HG02642 (cell line): Measurements from ENCODE around the gene HBZ.
"Not testable (repeated sequence)": the region's sequence is repeated elsewhere in the genome, so short reads cannot be mapped to it uniquely, and the experiment has no call there.

Source experiments
- ATAC-seq: cut with Tn5 transposase; IDR thresholded peaks from one replicate; pipeline ENCODE4 v1.9.1; 2021; ENCODE audit warnings: mild to moderate bottlenecking; ENCODE audit not compliant: unreplicated experiment, poor library complexity

The HBZ gene

DNA sequence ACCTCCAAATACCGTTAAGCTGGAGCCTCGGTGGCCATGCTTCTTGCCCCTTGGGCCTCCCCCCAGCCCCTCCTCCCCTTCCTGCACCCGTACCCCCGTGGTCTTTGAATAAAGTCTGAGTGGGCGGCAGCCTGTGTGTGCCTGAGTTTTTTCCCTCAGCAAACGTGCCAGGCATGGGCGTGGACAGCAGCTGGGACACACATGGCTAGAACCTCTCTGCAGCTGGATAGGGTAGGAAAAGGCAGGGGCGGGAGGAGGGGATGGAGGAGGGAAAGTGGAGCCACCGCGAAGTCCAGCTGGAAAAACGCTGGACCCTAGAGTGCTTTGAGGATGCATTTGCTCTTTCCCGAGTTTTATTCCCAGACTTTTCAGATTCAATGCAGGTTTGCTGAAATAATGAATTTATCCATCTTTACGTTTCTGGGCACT, 25.0 kb downstream of the HBZ start:
- no peak for ATAC-seq

DNA sequence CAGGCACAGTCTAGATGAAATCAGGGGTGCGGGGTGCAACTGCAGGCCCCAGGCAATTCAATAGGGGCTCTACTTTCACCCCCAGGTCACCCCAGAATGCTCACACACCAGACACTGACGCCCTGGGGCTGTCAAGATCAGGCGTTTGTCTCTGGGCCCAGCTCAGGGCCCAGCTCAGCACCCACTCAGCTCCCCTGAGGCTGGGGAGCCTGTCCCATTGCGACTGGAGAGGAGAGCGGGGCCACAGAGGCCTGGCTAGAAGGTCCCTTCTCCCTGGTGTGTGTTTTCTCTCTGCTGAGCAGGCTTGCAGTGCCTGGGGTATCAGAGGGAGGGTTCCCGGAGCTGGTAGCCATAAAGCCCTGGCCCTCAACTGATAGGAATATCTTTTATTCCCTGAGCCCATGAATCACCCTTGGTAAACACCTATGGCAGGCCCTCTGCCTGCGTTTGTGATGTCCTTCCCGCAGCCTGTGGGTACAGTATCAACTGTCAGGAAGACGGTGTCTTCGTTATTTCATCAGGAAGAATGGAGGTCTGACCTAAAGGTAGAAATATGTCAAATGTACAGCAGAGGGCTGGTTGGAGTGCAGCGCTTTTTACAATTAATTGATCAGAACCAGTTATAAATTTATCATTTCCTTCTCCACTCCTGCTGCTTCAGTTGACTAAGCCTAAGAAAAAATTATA, 25.7 kb downstream of the HBZ start:
- ATAC-seq: no peak

DNA sequence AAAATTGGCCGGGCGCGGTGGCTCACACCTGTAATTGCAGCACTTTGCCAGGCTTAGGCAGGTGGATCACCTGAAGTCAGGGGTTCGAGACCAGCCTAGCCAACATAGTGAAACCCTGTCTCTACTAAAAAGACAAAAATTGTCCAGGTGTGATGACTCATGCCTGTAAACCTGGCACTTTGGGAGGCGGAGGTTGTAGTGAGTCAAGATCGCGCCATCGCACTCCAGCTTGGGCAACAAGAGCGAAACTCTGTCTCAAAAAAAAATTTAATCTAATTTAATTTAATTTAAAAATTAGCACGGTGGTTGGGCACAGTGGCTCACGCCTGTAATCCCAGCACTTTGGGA, 26.2 kb downstream of the HBZ start:
- no peak for ATAC-seq

DNA sequence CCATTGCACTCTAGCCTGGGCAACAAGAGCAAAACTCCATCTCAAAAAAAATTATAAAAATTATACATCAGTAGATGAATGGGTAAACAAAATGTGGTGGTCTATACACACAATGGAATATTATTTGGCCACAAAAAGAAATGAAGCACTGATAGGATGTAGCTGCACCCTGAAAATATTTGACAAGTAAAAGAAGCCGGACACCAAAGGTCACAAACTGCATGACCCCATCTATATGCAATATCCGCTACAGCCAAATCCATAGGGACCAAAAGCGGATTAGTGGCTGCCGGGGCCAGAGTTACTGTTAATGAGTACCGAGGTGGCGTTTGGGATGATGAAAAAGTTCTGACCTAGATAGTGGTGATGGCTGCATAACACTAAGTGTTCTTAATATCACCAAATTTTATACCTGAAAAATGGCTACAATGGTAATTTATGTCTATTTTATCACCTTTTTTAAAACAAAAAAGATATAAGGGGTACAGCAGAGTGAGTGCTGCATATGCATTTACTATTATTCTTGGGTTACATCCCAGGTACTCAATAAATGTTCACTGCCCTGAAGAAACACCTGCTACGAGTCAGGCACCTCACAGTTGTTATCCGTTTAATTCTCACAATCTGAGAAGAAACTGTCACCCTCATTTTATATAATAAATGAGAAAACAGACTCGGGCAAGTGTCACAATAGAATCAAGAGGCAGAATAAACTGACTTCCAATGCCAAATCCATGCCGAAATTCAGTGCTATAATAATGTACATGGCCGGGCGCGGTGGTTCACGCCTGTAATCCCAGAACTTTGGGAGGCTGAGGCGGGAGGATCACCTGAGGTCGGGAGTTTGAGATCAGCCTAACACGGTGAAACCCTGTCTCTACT, 27.0 kb downstream of the HBZ start:
- no peak for ATAC-seq

DNA sequence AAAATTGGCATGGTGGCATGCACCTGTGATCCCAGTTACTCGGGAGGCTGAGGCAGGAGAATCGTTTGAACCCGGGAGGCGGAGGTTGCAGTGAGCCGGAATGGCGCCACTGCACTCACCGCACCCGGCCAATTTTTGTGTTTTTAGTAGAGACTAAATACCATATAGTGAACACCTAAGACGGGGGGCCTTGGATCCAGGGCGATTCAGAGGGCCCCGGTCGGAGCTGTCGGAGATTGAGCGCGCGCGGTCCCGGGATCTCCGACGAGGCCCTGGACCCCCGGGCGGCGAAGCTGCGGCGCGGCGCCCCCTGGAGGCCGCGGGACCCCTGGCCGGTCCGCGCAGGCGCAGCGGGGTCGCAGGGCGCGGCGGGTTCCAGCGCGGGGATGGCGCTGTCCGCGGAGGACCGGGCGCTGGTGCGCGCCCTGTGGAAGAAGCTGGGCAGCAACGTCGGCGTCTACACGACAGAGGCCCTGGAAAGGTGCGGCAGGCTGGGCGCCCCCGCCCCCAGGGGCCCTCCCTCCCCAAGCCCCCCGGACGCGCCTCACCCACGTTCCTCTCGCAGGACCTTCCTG, 27.7 kb downstream of the HBZ start, which contains the start of gene HBQ1:
Gene HBQ1 (plus strand): TSS at position 359 of the 575 bp plus-strand sequence. CDS start 28 bp downstream, at position 387.
- ATAC-seq: no peak

DNA sequence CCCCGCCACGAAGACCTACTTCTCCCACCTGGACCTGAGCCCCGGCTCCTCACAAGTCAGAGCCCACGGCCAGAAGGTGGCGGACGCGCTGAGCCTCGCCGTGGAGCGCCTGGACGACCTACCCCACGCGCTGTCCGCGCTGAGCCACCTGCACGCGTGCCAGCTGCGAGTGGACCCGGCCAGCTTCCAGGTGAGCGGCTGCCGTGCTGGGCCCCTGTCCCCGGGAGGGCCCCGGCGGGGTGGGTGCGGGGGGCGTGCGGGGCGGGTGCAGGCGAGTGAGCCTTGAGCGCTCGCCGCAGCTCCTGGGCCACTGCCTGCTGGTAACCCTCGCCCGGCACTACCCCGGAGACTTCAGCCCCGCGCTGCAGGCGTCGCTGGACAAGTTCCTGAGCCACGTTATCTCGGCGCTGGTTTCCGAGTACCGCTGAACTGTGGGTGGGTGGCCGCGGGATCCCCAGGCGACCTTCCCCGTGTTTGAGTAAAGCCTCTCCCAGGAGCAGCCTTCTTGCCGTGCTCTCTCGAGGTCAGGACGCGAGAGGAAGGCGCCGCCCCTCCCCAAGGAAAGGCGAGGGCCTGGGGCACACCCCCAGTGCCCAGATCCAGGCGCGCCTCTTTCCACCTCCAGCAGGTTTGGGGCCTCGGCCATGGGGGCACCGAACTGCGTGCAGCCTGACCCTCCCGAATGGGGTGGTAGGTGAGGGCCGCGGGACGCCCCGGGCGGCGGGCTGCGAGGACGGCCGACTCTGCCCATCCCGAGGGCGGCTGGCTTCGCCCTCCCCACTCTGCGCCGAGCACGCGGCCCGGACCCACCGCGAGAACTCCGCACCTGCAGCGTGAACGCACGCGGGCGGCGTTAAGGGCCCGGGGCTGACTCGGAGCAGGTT, 28.5 kb downstream of the HBZ start:
- ATAC-seq: peak; percentile 54

DNA sequence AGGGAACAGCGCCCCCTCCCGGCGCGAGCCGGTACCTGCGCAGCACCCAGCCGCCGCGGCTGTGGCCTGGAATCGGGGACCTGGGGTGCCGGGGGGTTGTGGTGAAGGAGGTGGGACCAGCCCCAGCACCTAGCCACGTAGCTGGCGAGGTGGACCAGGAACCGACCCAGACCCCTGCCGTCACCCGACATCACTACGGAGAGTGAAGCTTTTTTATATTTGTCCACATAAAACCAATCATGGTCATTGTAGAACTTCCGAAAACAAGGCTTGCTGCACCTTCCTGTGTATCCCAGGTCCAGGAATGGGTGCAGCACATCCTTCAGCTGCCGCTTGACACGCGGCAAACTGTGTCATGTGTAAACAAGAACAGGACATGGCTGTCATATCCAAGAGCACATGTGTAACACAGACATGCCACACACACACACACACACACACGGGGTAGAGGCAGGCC, 29.1 kb downstream of the HBZ start:
- ATAC-seq: no peak

DNA sequence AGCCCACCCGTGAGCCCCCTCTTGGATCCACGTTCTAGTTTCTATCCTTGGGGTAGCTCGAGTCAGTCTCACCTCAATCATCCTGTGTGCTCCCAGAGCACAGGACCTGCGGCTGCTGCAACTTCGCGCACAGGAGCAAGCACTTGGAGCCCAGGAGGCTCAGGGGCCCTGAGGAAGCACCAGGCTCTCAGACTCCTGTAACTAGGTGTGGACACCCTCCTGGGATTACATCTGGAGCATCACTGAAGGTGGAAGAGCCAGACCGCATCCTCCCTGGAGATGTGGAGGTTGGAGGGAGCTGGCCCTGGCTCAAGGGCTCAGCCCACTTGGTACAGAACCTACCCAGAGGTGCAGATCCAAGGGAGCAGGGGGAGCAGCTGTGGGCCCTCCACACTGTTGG, 30.6 kb downstream of the HBZ start:
- no peak for ATAC-seq

DNA sequence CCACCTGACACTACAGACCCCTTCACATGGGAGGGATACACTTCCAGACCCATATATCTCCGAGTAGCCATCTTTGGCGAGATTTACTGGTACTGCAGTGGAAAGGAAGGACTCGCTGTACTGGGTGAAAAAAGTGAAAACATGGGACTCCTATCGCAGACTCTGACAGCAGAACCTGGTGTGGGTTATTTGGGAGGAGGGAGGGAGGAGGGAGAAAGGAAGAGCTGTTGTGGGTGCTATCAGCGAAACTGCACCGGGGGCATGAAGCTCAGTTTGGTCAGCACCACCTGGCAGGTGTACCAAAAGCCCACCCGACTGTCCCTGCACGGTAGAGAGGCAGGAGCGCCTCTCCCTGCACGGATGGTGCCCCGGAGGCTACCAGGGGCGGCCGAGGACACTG, 32.8 kb downstream of the HBZ start:
- no peak for ATAC-seq

DNA sequence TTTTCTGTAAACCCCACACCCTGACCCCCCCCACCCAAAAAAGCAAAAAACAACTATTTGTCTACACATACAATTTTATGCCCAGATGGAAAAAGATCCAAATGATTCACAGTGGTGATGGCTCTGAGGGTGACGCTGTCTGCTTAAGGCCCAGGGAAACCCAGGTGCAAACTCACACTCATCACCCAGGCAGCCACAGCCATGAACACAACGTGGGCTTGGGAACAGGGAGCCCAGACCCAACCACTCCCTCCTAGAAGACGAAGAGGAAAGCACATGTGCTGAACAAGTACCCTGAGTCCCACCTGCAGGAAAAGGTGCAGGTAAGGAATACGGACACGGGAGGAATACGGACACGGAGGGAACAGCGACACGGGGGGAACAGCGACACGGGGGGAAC, 33.2 kb downstream of the HBZ start:
- no peak for ATAC-seq

DNA sequence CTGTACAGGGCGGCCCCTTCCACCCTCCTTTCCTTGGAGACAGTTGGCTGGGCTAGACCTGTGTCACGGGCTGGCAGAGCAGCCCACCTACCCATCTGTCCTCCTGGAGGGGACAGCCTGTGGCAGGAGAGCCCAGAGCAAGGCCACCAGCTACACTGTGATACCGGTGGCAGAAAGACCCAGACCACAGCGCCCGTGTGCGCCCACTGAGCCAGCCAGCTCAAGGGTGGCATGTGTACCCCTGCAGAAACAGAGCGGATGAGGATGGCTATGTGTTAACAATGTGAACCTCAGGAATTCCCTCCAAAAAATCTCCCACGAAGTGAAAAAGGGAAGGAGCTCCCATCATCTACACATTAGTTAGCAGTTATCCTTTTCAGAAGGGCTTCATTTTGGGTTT, 34.9 kb downstream of the HBZ start:
- no peak for ATAC-seq

DNA sequence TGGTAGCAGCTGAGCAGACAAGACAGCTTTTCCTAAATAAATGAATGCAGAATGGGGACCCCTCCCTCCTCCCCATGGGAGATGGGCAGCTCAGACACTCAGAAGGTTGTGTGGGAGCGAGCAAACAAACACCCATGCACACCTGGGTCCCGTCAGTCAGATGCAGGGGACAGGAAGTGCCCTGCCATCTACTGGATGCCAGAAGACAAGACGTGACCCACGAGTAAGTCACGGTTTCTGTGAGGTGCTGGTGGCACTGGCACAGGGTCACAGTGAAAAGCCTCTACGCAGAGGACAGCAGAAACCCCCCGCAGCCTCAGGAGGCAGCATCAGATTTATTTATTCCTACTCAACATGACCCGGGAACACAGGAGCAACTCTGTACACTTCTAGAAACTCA, 36.2 kb downstream of the HBZ start:
- ATAC-seq: no peak

DNA sequence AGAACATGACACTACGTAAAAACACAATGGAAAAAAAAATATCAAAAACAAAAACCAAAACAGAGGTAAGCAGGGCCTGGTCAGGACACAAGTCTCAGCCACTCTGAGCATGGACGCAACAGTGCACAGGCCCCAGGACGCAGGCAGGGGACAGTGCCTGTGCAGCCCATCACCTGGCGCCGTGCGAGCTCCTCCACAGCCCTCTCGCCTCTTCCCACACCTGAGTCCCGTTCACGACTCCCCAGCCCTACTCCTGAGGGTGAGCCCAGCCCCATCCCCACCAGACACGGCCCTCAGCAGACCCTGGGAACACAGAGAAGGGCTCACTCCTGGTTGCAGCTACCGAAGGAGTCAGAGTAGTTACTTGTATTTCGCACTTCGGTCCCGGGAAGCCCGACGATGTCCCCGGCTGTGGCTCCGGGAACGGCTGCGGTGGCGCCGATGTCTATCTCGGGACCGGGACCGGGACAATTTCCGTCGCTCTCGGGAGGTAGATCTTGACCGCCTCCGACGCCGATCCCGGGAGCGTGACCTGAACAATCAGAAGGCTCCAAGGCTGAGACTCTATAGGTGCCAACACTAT, 37.3 kb downstream of the HBZ start:
- ATAC-seq: no peak

DNA sequence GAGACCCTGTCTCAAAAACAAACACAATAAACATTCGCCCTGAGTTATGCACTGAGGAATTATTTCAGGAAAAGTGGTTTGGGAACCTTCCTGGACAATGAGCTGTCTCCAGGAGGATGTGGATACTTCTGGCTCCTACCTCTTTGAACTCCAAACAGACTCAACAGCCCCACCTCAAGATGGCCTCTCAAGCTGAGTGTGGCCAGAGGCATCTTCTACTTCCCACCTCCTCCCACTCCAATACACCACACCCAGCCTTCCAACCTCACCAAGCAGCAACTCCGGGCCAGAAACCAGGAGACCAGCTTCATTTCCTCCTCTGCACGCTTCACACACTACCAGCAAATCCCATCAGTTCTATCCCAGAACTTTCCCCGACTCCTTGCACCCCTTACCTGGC, 39.4 kb downstream of the HBZ start:
- no peak for ATAC-seq

DNA sequence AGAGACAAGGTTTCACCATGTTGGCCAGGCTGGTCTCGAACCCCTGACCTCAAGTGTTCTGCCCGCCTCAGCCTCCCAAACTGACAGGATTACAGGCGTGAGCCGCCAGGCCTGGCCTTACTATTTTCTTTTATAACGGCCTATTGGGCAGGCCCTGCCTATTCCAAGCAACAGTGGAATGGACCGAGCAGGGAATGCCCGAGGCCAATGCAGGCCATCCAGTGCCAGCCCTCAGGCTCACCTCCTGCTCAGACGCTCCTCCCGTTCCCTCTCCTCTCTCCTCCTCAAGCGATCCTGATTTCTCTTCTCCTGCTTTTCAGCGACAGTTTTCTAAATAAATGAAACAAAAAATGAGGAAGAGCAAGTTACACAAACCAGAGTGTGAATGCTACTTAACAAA, 40.2 kb downstream of the HBZ start:
- no peak for ATAC-seq

DNA sequence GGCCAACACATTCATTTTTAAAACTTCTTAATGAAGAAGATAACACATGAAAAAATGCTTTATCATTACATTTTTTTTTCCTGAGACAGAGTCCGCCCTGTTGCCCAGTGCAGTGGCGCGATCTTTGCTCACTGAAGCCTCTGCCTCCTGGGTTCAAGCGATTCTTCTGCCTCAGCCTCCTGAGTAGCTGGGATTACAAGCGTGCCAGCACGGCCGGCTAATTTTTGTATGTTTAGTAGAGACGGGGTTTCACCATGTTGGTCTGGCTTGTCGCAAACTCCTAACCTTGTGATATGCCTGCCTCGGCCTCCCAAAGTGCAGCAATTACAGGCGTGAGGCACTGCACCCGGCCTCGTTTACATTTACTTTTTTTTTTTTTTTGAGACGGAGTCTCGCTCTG, 41.0 kb downstream of the HBZ start:
- ATAC-seq: no peak

DNA sequence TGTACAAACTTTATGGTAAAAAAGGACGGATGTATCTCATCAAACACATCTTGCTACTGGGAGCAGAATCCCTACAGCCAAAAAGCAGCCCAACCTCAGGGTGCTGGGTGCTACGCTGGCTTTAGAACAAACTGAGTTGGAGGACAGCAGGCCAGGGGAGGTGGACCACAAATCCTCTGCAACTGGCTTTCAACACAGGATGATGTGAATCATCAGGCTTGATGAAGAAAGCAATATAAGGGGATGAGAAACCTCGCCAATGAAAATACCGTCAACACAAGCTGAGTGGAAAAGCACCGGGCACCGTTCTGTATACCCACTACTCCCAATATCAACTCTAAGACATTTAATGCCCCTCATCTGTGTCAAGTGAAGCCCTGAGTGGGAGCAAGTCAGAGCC, 42.1 kb downstream of the HBZ start:
- no peak for ATAC-seq

DNA sequence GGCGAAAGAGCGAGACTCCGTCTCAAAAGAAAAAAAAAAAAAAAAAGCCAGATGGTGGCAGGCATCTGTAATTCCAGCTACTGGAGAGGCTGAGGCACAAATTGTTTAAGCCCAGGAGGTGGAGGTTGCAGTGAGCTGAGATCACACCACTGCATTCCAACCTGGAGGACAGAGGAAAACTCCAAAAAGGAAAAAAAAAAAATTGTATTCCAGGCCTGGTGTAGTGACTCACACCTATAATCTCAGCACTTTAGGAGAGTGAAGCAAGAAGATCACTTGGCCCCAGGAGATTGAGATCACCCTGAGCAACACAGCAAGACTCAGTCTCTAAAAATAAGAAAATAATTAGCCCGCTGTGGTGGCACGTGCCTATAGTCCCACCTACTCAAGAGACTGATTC, 47.9 kb downstream of the HBZ start:
- no peak for ATAC-seq

DNA sequence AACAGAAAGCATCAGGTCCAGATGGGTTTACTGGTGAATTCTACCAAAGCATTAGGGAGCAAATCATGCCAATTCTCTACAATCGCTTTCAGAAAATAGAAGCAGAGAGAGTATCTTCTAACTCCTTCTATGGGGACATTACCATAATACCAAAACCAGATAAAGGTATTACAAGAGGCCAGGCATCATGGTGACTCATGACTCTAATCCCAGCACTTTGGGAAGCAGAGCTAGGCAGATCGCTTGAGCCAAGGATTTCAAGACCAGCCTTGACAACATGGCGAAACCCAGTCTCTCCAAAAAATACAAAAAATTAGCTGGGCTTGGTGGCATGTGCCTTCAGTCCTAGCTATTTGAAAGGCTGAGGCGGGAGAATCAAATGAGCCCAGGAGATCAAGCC, 50.8 kb downstream of the HBZ start:
- no peak for ATAC-seq

DNA sequence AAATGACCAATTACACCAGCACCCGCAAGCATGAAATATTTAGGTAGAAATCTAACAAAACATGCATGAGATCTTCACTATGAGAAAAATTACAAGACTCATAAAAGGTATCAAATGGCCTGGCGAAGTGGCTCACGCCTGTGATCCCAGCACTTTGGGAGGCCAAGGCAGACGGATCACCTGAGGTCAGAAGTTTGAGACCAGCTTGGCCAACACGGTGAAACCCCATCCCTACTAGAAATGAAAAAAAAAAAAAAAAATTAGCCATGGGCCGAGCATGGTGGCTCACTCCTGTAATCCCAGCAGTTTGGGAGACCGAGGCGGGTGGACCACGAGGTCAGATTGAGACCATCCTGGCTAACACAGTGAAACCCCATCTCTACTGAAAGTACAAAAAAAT, 51.6 kb downstream of the HBZ start:
- not testable (repeated sequence) for ATAC-seq
